Stimulated activated CD8-positive, alpha-beta memory T cell treated with anti-CD3 and anti-CD28 coated beads, Interleukin-2, amount 100 ng/mL, for 1 hour (primary cell): ENCODE data around the gene NEB.
A peak's percentile ranks its signal among the peaks of the same experiment; 100 is the strongest.
"Not testable (repeated sequence)": the region's sequence is repeated elsewhere in the genome, so short reads cannot be mapped to it uniquely, and the experiment has no call there.

Experiments
- DNase-seq, 2 donors: peaks; one replicate each; pipeline ENCODE4 v3.0.0-alpha.2; 2020; ENCODE audit warnings: low read depth in 2 of 2

The NEB gene

DNA sequence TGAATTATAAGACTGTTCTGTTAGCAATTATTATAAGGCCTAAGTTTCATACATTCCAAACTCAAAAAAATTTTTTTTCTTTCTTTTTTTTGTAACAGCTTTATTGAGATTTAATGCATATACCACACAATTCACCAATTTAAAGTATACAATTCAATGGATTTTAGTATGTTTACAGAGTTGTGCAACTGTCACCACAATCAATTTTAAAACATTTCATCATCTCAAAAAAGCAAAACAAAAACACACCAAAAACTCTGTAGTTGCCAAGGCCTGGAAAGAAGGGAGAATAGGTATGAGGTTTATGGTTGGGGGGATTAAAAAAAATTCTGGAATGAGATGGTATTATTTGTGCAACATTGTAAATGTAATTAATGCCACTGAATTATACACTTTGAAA lies 36.1 kb downstream of the NEB start:
- not testable (repeated sequence) for DNase-seq

DNA sequence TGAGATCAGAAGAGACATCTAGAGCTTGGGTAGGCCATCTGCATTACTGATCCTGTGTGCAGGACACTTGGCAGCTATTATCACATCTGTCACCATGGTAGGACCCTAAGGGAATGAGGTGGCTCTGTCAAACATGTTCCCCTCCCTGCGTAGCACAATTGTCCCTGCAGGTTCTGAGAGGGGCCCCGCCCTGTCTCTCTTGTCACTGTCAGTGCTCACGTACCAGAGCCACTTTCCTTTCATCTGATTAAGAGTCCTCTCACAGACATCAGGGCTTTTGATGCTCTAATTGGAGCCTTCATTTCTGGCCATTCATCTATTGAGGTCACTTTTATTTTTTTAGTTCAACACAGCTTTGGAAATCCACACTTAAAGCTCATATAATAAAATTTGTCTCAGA lies 38.5 kb downstream of the NEB start:
- DNase-seq: no peak

DNA sequence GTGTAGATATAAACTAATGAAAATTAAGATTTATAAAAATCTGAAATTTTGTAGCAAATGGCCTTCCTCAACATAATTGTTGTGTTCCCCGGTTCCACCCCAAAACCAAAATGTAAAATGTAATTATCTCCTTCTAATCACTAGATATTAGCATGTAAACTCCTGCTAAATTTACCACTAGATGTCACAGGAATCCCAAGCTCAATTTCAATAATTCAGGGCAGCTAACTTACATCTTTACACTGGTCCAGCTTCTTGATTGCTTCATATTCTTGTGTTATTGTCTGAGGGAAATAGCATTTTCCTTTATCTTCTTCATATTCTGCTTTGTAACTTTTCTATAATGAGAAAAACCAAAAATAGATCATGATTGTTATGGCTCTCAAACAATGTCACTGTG lies 42.6 kb downstream of the NEB start:
- DNase-seq: no peak

GRCh38 chr2:151688719-151689118 lies 45.6 kb downstream of the NEB start:
- no peak for DNase-seq

DNA sequence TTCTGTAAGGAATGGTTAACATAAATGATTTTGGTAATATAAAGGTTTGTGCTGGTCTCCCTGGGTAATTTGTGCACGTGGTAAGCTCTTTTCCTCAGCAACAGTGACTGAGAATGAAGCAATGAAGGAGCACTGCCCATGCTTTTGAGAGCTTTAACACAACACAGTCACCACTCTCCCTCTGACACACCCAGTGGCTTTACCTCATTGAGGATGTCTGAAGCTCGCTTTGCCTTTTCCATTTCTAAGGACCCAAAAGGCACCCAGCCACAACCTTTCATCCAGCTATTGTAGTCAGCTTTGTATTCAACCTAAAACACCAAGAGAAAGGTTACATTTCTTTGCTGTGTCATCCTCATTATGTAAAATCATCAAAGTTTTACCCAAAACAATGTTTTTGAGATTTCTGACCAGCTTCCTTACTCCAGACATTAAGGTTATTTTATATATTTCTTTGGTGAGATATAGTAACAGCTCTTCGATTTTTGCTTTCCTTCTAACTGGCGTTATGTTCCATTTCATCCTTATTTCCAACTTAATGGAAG lies 51.7 kb downstream of the NEB start:
- no peak for DNase-seq

DNA sequence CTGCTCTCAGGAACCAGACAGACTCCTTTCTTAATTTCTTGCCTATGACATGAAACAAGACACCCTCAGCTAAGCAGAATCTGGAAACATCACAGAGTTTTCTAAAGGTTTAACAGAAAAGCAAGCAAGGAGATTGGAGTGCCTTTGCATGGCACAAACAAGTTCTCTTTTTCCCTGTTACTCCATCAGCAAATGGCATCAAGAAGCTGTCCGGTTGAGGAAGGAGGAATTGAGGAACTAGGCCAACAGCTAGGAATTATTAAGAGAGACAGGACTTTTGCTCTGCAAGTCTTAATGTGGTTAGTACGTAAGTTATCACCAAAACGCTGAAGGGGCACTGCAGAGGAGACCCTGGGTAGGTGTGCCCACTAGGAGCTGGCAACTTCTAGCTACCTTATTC lies 53.2 kb downstream of the NEB start:
- no peak for DNase-seq

GRCh38 chr2:151679994-151680393 lies 54.3 kb downstream of the NEB start:
- no peak for DNase-seq

DNA sequence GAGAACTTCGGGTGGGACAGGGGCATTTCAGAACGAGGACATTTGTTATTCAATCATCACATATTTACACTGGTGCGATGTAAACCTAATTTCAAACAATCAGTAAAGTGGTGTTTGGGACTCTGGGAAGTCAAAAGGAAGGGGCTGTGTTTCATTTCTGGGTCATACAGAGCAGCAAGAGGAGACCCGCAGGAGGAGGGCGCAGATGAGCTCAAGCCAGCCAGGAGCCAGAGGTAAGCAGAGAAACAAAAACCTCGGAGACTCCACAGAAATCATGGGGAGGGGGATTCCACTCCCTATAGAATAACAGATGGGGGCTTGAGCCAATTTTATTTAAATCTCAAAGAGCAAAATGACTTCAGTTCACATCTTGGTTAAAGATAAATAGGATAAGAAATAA lies 55.4 kb downstream of the NEB start:
- no peak for DNase-seq

DNA sequence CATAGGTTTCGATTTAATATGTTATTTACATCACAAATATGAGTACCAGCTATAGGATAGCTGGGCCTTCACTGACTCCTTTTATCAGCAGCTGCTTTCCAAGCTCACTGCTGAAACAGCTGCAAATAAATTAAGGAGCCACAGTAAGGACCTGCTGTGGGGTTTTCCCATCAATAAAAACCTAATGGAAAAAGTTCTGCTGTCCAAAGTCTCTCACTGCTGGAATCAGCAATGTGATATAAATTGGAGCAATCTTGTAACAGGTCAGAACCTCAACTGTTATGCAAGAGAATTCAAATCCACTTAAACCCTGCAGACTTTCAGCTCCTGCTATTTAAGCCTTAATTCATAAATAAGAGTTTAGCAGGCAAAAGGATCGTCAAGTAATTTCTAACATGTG lies 61.3 kb downstream of the NEB start:
- DNase-seq: no peak

GRCh38 chr2:151672277-151672676 lies 62.0 kb downstream of the NEB start:
- DNase-seq: no peak

DNA sequence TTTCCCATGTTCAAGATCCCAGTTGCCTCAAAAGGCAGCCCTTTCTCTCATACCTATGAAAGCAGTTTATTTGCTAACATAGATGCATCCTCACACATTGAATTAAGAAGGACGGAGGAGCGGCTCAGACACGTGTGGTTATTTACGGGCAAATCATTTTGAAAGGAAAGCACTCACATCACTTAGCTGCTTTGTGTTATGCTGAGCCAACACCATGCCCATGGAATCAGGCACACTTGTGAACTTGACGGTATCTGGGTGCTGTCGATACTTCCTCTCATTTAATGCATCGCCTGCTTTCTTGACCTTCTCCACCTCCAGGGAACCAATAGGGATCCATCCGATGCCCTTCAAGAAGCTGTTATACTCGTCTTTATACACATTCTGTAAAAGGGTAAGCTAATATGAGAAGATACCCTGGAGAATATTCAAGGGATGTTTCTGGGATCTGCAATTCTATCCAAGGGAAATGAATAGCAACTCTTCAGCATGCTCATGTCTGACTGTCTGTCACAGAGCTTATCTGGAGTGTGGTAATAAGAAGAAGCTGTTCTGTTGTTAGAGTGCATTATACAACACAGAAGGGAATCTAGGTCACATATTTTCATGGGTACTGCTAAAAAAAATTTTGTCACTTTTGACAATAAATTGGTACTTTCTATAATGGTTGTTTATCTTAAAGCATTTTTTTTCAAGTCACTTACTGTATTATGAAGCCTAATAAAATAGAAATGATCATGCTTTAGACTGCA lies 63.3 kb downstream of the NEB start:
- no peak for DNase-seq

DNA sequence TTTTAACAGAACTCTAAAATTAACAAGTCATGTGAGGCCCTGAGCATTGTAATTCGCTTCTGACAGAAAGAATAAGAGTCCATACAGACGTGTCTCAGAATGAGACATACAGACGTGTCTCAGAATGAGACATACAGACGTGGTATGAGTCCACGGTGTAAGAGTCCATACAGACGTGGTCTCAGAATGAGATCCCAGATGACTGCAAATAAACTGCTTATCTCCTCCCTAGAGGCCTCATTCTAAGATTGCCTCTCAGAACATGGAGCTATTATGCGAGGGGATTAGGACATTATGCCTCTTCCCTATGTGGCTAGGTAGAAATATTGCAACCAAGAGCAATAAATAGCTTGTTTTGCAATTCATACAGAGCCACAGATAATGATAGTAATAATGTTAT lies 63.9 kb downstream of the NEB start:
- DNase-seq: no peak

GRCh38 chr2:151669585-151670081 lies 64.6 kb downstream of the NEB start:
- DNase-seq: peak in 1 of 2 donors; percentile 2

DNA sequence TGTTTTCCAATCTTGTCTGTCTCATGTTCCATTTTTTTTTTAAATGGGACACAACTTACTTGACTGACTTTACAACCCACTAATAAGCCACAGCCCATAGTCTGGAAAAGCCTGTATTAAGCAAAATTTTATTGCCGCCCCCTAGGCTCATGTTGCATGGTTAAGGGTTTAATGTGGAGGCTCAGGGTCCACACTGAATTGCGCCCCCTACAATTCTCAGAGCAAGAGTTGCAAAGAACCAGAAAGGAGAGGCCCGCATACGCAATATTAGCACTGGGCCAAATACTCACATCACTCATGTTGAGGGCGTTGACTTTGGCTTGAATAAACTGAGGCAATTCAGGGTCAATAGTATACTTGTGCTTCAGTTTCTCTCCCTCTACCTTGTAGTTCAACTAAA lies 65.5 kb downstream of the NEB start:
- no peak for DNase-seq

DNA sequence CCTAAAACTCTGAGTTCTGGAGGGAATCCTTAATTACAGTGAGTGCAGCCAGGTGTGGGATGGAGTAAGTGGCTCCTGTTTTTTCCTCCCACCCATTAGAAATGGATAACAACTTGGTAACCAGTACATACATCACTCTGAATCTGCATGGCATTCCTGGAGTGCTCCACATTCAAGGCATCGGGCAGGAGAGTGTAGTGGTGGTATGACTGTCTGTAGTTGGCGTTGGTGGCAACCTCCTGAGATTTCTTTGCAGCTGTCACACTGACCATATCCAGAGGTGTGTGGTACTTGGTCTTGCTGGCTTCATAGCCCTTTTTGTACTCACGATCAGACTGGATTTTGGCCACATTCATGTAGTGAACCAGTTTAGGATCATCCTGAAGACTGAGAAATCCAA lies 68.3 kb downstream of the NEB start:
- DNase-seq: no peak

DNA sequence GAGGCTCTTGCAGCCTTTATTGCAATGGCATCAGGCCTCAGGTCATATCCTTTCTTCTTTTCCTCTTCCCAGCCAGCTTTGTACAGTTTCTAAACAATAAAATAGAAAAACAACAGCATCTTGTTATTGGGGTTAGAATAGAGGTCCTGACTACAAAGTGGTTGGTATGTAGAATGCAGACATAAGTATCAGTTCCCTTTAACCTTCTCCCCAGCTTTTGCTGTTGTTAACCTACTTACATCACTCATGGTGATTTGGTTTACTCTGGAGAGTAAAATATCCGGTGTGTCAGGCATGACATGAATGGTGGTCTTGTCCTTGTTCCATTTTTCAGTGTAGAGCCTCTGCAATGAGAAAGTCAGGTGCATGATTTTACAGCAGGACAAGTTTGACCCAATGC lies 69.8 kb downstream of the NEB start:
- DNase-seq: no peak

DNA sequence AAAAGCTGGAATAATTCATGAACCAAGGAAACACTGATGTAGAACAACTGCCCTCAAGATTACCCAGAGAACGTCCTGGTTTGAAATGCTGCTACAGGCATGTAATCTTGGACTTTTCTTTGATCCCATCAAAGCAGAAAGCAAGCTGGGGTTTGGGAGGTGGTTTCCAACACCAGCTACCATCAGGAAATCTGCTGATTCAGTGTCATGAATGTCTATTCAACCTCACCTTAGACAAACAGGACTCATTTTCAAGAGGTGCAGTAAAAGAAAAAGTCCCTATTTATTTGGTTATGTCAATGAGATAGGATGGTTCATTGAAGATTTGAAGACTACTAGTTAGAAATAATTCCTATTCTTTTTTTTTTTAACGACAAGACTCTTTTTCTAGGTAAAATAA lies 72.7 kb downstream of the NEB start:
- no peak for DNase-seq

DNA sequence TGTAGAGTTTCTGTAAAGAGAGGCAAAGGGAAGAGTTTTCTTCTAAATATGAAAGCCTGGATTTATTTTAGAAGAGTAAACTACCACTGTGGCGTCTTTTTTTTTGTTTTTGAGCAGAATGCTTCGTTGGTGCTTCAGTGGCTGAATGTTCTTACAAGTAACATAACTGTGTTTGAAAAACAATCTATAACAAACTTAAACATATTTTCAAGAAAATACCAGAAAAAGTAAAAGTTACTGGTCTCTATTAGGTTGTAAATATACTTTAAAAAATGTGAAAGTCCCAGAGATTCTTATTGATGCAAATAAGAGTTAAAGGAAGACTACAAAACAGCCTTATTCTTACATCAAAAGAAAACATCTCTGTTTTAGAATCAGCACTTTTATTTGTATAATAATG lies 76.2 kb downstream of the NEB start:
- DNase-seq: no peak

- no peak for DNase-seq
Observed at GRCh38 chr2:151657667-151658076, 76.6 kb downstream of the NEB start.

DNA sequence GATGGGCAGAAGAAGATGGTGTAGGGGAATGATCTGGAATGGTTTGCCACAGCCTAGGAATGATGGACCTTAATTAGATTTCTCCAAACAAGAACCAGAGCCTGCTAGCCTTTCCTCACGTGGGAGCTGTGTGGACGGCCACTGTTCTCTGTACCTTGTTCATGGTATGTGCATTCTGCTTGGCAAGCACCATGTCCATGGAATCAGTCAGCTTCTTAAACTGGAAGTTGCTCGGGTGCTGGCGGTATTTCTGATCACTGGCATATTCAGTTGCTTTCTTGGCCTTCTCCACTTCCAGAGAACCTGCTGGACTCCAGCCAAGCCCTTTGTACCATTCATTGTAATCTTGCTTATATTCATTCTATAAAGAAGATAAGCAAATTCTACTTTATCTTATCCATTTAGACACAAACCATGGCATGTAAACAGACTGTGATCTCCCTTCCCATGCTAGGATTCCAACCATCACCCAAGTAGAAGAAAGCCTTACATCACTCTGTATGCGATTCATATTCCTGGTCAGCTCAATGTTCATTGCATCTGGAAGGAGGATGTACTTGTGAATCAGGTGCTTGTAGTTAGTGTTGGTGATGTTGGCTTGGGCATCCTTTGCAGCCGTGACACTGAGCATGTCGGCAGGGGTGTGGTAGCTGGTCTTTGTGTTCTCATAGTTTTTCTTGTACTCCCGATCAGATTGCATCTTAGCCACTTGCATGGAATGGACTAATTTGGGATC lies 78.4 kb downstream of the NEB start:
- DNase-seq: no peak

GRCh38 chr2:151654891-151655290 lies 79.4 kb downstream of the NEB start:
- DNase-seq: no peak

- no peak for DNase-seq
Observed at GRCh38 chr2:151654085-151654484, 80.2 kb downstream of the NEB start.

GRCh38 chr2:151651274-151651673 lies 83.0 kb downstream of the NEB start:
- DNase-seq: no peak
